Right lobe of liver (tissue), 4 donors: ENCODE results near the gene ANKRD33B.

ENCODE experiments used
- CTCF ChIP-seq, 4 donors: fragments of 200-600 bp in 3 of 4; fragments of 450-650 bp in 1 of 4; IDR thresholded peaks; one replicate each; pipeline versions ENCODE4 v1.5.1 to v1.8.0; 2016 to 2022; ENCODE audit warnings: antibody characterized with exemption in 4 of 4, mild to moderate bottlenecking in 2 of 4
- POLR2A ChIP-seq: fragments of 450-650 bp; IDR thresholded peaks from one replicate; pipeline ENCODE4 v1.6.1; 2017; ENCODE audit warnings: antibody characterized with exemption, mild to moderate bottlenecking
- donor health status: DM: no; HTN: no; CAD: no.
- donor health status: DM: no; HTN: no; CAD: no.
- donor health status: DM: no; HTN: yes; CAD: no.

GRCh38 chr5:10545084-10545483 lies 18.8 kb upstream of the ANKRD33B start:
- no peak for TF ChIP-seq CTCF (IDR thresholded peaks at IDR 0.05)
- TF ChIP-seq POLR2A = no peak
